GM12891 (cell line): Measurements from ENCODE around the gene KIF1A.

Experiments used
- PAX5 ChIP-seq: IDR thresholded peaks from 2 replicates; pipeline ENCODE4 v1.6.1; 2011; ENCODE audit warnings: low read length, moderate library complexity, mild to moderate bottlenecking; ENCODE audit not compliant: insufficient read depth, severe bottlenecking
- POLR2A ChIP-seq: IDR thresholded peaks from 2 replicates; pipeline ENCODE4 v1.6.1; 2011; ENCODE audit warnings: low read depth, low read length, control low read depth
- POLR2AphosphoS5 ChIP-seq: IDR thresholded peaks from 2 replicates; pipeline ENCODE4 v1.6.1; 2011; ENCODE audit warnings: low read depth, low read length, control low read depth
- POU2F2 ChIP-seq: IDR thresholded peaks from 2 replicates; pipeline ENCODE4 v1.6.1; 2011; ENCODE audit warnings: low read depth, mild to moderate bottlenecking, control low read depth, low read length, moderate library complexity
- SPI1 ChIP-seq: IDR thresholded peaks from 2 replicates; pipeline ENCODE4 v1.6.1; 2011; ENCODE audit warnings: low read depth, low read length, control low read depth

DNA sequence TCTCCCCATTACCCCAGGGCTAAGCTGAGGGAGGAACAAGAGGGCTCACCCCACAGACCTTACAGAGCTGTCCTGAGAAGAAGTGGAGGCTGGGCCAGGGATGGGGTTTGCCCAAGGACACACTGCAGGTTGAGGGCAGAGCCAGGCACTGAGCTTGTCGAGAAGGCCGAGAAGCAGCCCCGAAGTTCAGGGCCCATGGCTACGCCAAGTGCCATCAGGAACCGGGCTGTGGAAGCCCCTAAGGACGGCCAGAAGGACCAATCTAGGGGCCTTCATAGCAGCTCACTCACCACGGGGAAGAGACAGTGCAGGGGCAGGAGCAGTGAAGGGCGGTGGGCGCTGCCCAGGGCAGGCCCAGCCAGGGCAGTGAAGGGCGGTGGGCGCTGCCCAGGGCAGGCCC lies 30.0 kb upstream of the KIF1A start:
- no peak for TF ChIP-seq POLR2AphosphoS5
- TF ChIP-seq SPI1, result no peak
- TF ChIP-seq POLR2A, result no peak
- no peak for TF ChIP-seq PAX5
- no peak for TF ChIP-seq POU2F2
